OCI-LY7 (cell line): Measurements from ENCODE around the gene PLIN5.

Experiments used
- EZH2phosphoT487 ChIP-seq: fragments of 200-600 bp; sonication (generic); IDR thresholded peaks from 2 replicates; pipeline ENCODE4 v1.6.1; 2018; ENCODE audit warnings: low read depth, borderline replicate concordance, mild to moderate bottlenecking, mixed run types, antibody characterized with exemption, low read length, moderate library complexity, mixed read lengths
- TF ChIP-seq, protein P1 (sequence below): fragments of 200-600 bp; sonication (generic); conservative IDR thresholded peaks from 2 replicates; pipeline ENCODE4 v1.5.1; 2014; ENCODE audit warnings: mild to moderate bottlenecking, antibody characterized with exemption, low read length, moderate library complexity, mixed read lengths

DNA sequence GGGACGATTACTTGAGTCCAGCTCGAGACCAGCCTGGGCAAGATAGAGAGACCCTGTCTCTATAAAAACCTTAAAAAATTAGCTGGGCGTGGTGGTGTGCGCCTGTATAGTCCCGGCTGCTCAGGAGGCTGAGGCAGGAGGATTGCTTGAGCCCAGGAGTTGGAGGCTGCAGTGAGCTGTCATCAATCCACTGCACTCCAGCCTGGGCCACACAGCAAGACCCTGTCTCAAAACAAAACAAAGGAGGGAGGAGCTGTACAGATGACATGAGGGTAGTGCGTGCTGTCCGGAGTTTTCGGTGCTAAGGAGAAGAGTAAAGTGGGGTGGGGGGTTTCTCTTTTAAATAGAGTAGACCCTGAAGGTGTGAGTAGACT lies 40.3 kb downstream of the PLIN5 start:
- no peak for TF ChIP-seq EZH2phosphoT487
- TF ChIP-seq, protein P1, sequence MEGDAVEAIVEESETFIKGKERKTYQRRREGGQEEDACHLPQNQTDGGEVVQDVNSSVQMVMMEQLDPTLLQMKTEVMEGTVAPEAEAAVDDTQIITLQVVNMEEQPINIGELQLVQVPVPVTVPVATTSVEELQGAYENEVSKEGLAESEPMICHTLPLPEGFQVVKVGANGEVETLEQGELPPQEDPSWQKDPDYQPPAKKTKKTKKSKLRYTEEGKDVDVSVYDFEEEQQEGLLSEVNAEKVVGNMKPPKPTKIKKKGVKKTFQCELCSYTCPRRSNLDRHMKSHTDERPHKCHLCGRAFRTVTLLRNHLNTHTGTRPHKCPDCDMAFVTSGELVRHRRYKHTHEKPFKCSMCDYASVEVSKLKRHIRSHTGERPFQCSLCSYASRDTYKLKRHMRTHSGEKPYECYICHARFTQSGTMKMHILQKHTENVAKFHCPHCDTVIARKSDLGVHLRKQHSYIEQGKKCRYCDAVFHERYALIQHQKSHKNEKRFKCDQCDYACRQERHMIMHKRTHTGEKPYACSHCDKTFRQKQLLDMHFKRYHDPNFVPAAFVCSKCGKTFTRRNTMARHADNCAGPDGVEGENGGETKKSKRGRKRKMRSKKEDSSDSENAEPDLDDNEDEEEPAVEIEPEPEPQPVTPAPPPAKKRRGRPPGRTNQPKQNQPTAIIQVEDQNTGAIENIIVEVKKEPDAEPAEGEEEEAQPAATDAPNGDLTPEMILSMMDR: no peak
